GM23338 (cell line): Measurements from ENCODE around the gene GRM5. TPM values are rescaled to one million over a fixed set of nuclear protein-coding genes. Genes with fewer than 3 reads are reported as not detected.

Experiments
- ATAC-seq: fragments of 200-7000 bp; cut with Tn5 transposase; 3 replicates; pipeline ENCODE4 v1.9.1; 2020
- DNase-seq: peaks from one replicate; pipeline ENCODE4 v3.0.0-alpha.2; 2015; ENCODE audit warnings: low spot score
- H2AFZ ChIP-seq: fragments of 200-600 bp; sonication (generic); 2 replicates; pipeline ENCODE4 v1.8.0; 2016; ENCODE audit warnings: antibody characterized with exemption, mild to moderate bottlenecking, moderate library complexity
- H3F3A ChIP-seq: fragments of 200-600 bp; sonication (generic); replicated peaks from 2 replicates; pipeline ENCODE4 v1.8.0; 2017; ENCODE audit warnings: antibody characterized with exemption, mixed run types, low read depth
- H3K27ac ChIP-seq: fragments of 200-600 bp; sonication (generic); 2 replicates; pipeline ENCODE4 v1.6.1; 2016; ENCODE audit warnings: low read depth
- H3K27me3 ChIP-seq: fragments of 200-600 bp; sonication (generic); 2 replicates; pipeline ENCODE4 v1.8.0; 2016; ENCODE audit warnings: mild to moderate bottlenecking, mixed run types, moderate library complexity; ENCODE audit not compliant: insufficient read depth
- H3K36me3 ChIP-seq: fragments of 200-600 bp; sonication (generic); 2 replicates; pipeline ENCODE4 v1.8.0; 2016; ENCODE audit warnings: mild to moderate bottlenecking; ENCODE audit not compliant: insufficient read depth
- H3K4me1 ChIP-seq: fragments of 200-600 bp; sonication (generic); 2 replicates; pipeline ENCODE4 v1.8.0; 2016; ENCODE audit warnings: mild to moderate bottlenecking, moderate library complexity; ENCODE audit not compliant: insufficient read depth
- H3K4me2 ChIP-seq: fragments of 200-600 bp; sonication (generic); 2 replicates; pipeline ENCODE4 v1.7.1; 2017; ENCODE audit warnings: mixed run types
- H3K4me3 ChIP-seq: fragments of 200-600 bp; sonication (generic); 2 replicates; pipeline ENCODE4 v1.6.1; 2016; ENCODE audit warnings: mixed run types
- H3K79me2 ChIP-seq: fragments of 200-600 bp; sonication (generic); replicated peaks from 2 replicates; pipeline ENCODE4 v1.8.0; 2017; ENCODE audit warnings: mild to moderate bottlenecking; ENCODE audit not compliant: insufficient read depth
- H3K9me2 ChIP-seq: fragments of 200-600 bp; sonication (generic); 2 replicates; pipeline ENCODE4 v1.8.0; 2017; ENCODE audit not compliant: insufficient read depth
- H4K20me1 ChIP-seq: fragments of 200-600 bp; sonication (generic); replicated peaks from 2 replicates; pipeline ENCODE4 v1.8.0; 2017; ENCODE audit warnings: mild to moderate bottlenecking; ENCODE audit not compliant: insufficient read depth
- H3K27ac Mint-ChIP-seq: 2 replicates; pipeline ENCODE4 v1.8.0; 2020; ENCODE audit warnings: inconsistent platforms, mild to moderate bottlenecking, moderate library complexity, mixed read lengths
- H3K27me3 Mint-ChIP-seq: 3 replicates; pipeline ENCODE4 v1.8.0; 2022; ENCODE audit warnings: low read depth, mild to moderate bottlenecking, moderate library complexity, mixed read lengths, inconsistent platforms; ENCODE audit not compliant: insufficient read depth, poor library complexity
- H3K36me3 Mint-ChIP-seq: 3 replicates; pipeline ENCODE4 v1.8.0; 2021; ENCODE audit warnings: low read depth, mild to moderate bottlenecking, inconsistent platforms, moderate library complexity, mixed read lengths
- H3K4me1 Mint-ChIP-seq: 3 replicates; pipeline ENCODE4 v1.8.0; 2020; ENCODE audit warnings: mild to moderate bottlenecking, inconsistent platforms, mixed read lengths
- H3K4me3 Mint-ChIP-seq: 3 replicates; pipeline ENCODE4 v1.8.0; 2021; ENCODE audit warnings: moderate library complexity, mild to moderate bottlenecking, inconsistent platforms, mixed read lengths
- H3K9me3 Mint-ChIP-seq: 3 replicates; pipeline ENCODE4 v1.8.0; 2020; ENCODE audit warnings: moderate library complexity, mild to moderate bottlenecking, inconsistent platforms, mixed read lengths
- CREB1 ChIP-seq: fragments of 250-450 bp; sonication (Bioruptor Pico); IDR thresholded peaks from 2 replicates; pipeline ENCODE4 v1.5.0; 2020; ENCODE audit warnings: low read depth, mild to moderate bottlenecking, moderate library complexity
- EZH2 ChIP-seq: fragments of 200-600 bp; sonication (generic); IDR thresholded peaks from one replicate; pipeline ENCODE4 v1.8.0; 2017; ENCODE audit warnings: antibody characterized with exemption, mild to moderate bottlenecking, low read depth; ENCODE audit not compliant: unreplicated experiment
- EZH2phosphoT487 ChIP-seq: fragments of 200-600 bp; sonication (generic); IDR thresholded peaks from one replicate; pipeline ENCODE4 v1.8.1; 2018; ENCODE audit warnings: antibody characterized with exemption; ENCODE audit not compliant: unreplicated experiment
- JUNB ChIP-seq: IDR thresholded peaks from one replicate; pipeline ENCODE4 v1.6.1; 2016; ENCODE audit warnings: antibody characterized with exemption; ENCODE audit not compliant: unreplicated experiment
- STAT1 ChIP-seq: IDR thresholded peaks from one replicate; pipeline ENCODE4 v1.6.1; 2016; ENCODE audit warnings: antibody characterized with exemption; ENCODE audit not compliant: unreplicated experiment
- ZNF114 ChIP-seq: fragments of 250-450 bp; sonication (Bioruptor Pico); IDR thresholded peaks from 2 replicates; pipeline ENCODE4 v1.5.0; 2020; ENCODE audit warnings: mild to moderate bottlenecking, moderate library complexity
- ZNF331 ChIP-seq: fragments of 250-450 bp; sonication (Bioruptor Pico); IDR thresholded peaks from 2 replicates; pipeline ENCODE4 v1.5.0; 2020; ENCODE audit warnings: low read depth, mild to moderate bottlenecking, moderate library complexity
- polyA plus RNA-seq: library from polyadenylated mRNA; unstranded; fragments of >200 nt; fragmentation: Nextera tagmentation; extraction: Ambion mirVana; gene quantifications from 2 replicates; pipeline ENCODE4 v1.2.1, GENCODE V29; 2016
- total RNA-seq: library from RNA; depleted of rRNA; stranded (reverse); fragments of >200 nt; shearing (Covaris generic); gene quantifications from 2 replicates; pipeline ENCODE4 v1.2.3, GENCODE V29; 2014
- TF ChIP-seq, protein P1 (sequence below), 2 experiments: fragments of 200-600 bp in 1 of 2; sonication (generic) in 1 of 2; conservative IDR thresholded peaks; 2 replicates each; pipeline versions ENCODE4 v1.5.1 to v1.6.1; 2016 to 2017; ENCODE audit warnings: antibody characterized with exemption in 2 of 2, low read depth in 2 of 2, mild to moderate bottlenecking in 2 of 2, moderate library complexity in 1 of 2
- TF ChIP-seq, protein P2 (sequence below): IDR thresholded peaks from one replicate; pipeline ENCODE4 v1.6.1; 2018; ENCODE audit warnings: antibody characterized with exemption; ENCODE audit not compliant: unreplicated experiment
- TF ChIP-seq, protein P3 (sequence below): IDR thresholded peaks from 2 replicates; pipeline ENCODE4 v1.6.1; 2016; ENCODE audit warnings: antibody characterized with exemption

The GRM5 gene
- total and polyA plus RNA-seq, 2 experiments from 2014 or later, result 0.23 to 0.45 TPM

- H3K27me3 Mint-ChIP-seq, result peaks cover 3% of the 10 kb centered on the region
- no peak for DNase-seq
- H3K4me3 ChIP-seq, result no peak overlapping the region
- no peaks in the 10 kb centered on the region for H3K27me3 ChIP-seq
- TF ChIP-seq EZH2phosphoT487 (no peak), ZNF331 (CRISPR knock-in tag) (no peak), ZNF114 (no peak), JUNB (no peak), STAT1 (no peak), CREB1 (CRISPR knock-in tag) (no peak), EZH2 (no peak)
- TF ChIP-seq, protein P1, sequence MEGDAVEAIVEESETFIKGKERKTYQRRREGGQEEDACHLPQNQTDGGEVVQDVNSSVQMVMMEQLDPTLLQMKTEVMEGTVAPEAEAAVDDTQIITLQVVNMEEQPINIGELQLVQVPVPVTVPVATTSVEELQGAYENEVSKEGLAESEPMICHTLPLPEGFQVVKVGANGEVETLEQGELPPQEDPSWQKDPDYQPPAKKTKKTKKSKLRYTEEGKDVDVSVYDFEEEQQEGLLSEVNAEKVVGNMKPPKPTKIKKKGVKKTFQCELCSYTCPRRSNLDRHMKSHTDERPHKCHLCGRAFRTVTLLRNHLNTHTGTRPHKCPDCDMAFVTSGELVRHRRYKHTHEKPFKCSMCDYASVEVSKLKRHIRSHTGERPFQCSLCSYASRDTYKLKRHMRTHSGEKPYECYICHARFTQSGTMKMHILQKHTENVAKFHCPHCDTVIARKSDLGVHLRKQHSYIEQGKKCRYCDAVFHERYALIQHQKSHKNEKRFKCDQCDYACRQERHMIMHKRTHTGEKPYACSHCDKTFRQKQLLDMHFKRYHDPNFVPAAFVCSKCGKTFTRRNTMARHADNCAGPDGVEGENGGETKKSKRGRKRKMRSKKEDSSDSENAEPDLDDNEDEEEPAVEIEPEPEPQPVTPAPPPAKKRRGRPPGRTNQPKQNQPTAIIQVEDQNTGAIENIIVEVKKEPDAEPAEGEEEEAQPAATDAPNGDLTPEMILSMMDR (conservative IDR thresholded peaks at IDR 0.05; ENCODE audit: low read depth in 2 of 2), result no peak
- TF ChIP-seq, protein P2, sequence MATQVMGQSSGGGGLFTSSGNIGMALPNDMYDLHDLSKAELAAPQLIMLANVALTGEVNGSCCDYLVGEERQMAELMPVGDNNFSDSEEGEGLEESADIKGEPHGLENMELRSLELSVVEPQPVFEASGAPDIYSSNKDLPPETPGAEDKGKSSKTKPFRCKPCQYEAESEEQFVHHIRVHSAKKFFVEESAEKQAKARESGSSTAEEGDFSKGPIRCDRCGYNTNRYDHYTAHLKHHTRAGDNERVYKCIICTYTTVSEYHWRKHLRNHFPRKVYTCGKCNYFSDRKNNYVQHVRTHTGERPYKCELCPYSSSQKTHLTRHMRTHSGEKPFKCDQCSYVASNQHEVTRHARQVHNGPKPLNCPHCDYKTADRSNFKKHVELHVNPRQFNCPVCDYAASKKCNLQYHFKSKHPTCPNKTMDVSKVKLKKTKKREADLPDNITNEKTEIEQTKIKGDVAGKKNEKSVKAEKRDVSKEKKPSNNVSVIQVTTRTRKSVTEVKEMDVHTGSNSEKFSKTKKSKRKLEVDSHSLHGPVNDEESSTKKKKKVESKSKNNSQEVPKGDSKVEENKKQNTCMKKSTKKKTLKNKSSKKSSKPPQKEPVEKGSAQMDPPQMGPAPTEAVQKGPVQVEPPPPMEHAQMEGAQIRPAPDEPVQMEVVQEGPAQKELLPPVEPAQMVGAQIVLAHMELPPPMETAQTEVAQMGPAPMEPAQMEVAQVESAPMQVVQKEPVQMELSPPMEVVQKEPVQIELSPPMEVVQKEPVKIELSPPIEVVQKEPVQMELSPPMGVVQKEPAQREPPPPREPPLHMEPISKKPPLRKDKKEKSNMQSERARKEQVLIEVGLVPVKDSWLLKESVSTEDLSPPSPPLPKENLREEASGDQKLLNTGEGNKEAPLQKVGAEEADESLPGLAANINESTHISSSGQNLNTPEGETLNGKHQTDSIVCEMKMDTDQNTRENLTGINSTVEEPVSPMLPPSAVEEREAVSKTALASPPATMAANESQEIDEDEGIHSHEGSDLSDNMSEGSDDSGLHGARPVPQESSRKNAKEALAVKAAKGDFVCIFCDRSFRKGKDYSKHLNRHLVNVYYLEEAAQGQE, result no peak
- TF ChIP-seq, protein P3, sequence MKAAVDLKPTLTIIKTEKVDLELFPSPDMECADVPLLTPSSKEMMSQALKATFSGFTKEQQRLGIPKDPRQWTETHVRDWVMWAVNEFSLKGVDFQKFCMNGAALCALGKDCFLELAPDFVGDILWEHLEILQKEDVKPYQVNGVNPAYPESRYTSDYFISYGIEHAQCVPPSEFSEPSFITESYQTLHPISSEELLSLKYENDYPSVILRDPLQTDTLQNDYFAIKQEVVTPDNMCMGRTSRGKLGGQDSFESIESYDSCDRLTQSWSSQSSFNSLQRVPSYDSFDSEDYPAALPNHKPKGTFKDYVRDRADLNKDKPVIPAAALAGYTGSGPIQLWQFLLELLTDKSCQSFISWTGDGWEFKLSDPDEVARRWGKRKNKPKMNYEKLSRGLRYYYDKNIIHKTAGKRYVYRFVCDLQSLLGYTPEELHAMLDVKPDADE, result no peak
- no peaks in the 10 kb centered on the region for H3K9me3 Mint-ChIP-seq
- H3K27ac ChIP-seq, result no peak overlapping the region
- no peak for ATAC-seq
- H3K36me3 Mint-ChIP-seq, result peaks cover 3% of the 10 kb centered on the region; the same call in 2 of the 3 replicates
- no peaks in the 10 kb centered on the region for H3F3A ChIP-seq
- no peaks in the 10 kb centered on the region for H3K36me3 ChIP-seq
- H4K20me1 ChIP-seq, result no peaks in the 10 kb centered on the region
- no peaks in the 10 kb centered on the region for H3K79me2 ChIP-seq
- H3K4me1 ChIP-seq, result no peaks in the 10 kb centered on the region
- no peak overlapping the region for H3K4me2 ChIP-seq
- peaks cover 7% of the 10 kb centered on the region; the same call in 1 of the 2 replicates for H3K9me2 ChIP-seq
- no peaks in the 10 kb centered on the region for H3K4me1 Mint-ChIP-seq
- no peak overlapping the region for H3K27ac Mint-ChIP-seq
- H2AFZ ChIP-seq, result no peak overlapping the region
- H3K4me3 Mint-ChIP-seq, result no peak overlapping the region
These were observed 536.4 kb downstream of the GRM5 start for GRCh38 chr11:88529426-88529825.
